Epithelial cell of proximal tubule (primary cell): ENCODE results near the gene MICU1. TPM values are rescaled to one million over a fixed set of nuclear protein-coding genes. Genes with fewer than 3 reads are reported as not detected.
A peak's percentile ranks its signal among the peaks of the same experiment; 100 is the strongest.
"Not testable (repeated sequence)": the region's sequence is repeated elsewhere in the genome, so short reads cannot be mapped to it uniquely, and the experiment has no call there.

Experiments
- DNase-seq: peaks from one replicate; pipeline ENCODE4 v3.0.0-alpha.2; 2011; ENCODE audit warnings: low read depth
- H3K4me3 ChIP-seq: 2 replicates; pipeline ENCODE4 v1.5.1; 2011; ENCODE audit warnings: low read depth, mild to moderate bottlenecking, low read length
- CTCF ChIP-seq: conservative IDR thresholded peaks from 2 replicates; pipeline ENCODE4 v1.5.1; 2012; ENCODE audit warnings: low read depth, mild to moderate bottlenecking, low read length
- total RNA-seq: library from RNA; depleted of rRNA; stranded (reverse); fragments of >200 nt; gene quantifications from 2 replicates; pipeline ENCODE4 v1.2.3, GENCODE V29; 2015

Gene MICU1
- total RNA-seq, 1 donor from 2014 or later: 31.3 TPM

GRCh38 chr10:72564596-72564995 is 61.3 kb downstream of the MICU1 start:
- TF ChIP-seq CTCF: no peak
- no peak overlapping the region for H3K4me3 ChIP-seq
- DNase-seq: no peak

- TF ChIP-seq CTCF: no peak
- no peak overlapping the region for H3K4me3 ChIP-seq
- DNase-seq: no peak
Observed at GRCh38 chr10:72563327-72563932, 62.4 kb downstream of the MICU1 start.

GRCh38 chr10:72561745-72562166 is 64.1 kb downstream of the MICU1 start:
- no peak overlapping the region for H3K4me3 ChIP-seq
- no peak for TF ChIP-seq CTCF
- no peak for DNase-seq

- DNase-seq: peak; percentile 53
- no peak overlapping the region for H3K4me3 ChIP-seq
- TF ChIP-seq CTCF: no peak
Observed at GRCh38 chr10:72557362-72557761, 68.5 kb downstream of the MICU1 start.

- DNase-seq: peak; percentile 71
- no peak for TF ChIP-seq CTCF
Observed at GRCh38 chr10:72552857-72553256, 73.0 kb downstream of the MICU1 start.

GRCh38 chr10:72550239-72550638 is 75.6 kb downstream of the MICU1 start:
- TF ChIP-seq CTCF: no peak
- H3K4me3 ChIP-seq: no peak overlapping the region
- DNase-seq: no peak

More at GRCh38 chr10:72552857-72553256, 73.0 kb downstream of the MICU1 start:
- no peak overlapping the region for H3K4me3 ChIP-seq

GRCh38 chr10:72545546-72545945 is 80.3 kb downstream of the MICU1 start:
- TF ChIP-seq CTCF: no peak
- H3K4me3 ChIP-seq: no peak overlapping the region
- no peak for DNase-seq

- not testable (repeated sequence) for H3K4me3 ChIP-seq, DNase-seq
Observed at GRCh38 chr10:72543855-72544254, 82.0 kb downstream of the MICU1 start.
